Fibroblast of lung (primary cell): Measurements from ENCODE around the gene ATRN. TPM values are rescaled to one million over a fixed set of nuclear protein-coding genes. Genes with fewer than 3 reads are reported as not detected.
A peak's percentile ranks its signal among the peaks of the same experiment; 100 is the strongest.
"Not testable (repeated sequence)": the region's sequence is repeated elsewhere in the genome, so short reads cannot be mapped to it uniquely, and the experiment has no call there.

Experiments
- DNase-seq, 2 donors: peaks; one replicate each; pipeline versions ENCODE4 v3.0.0 to v3.0.0-alpha.2; 2010; ENCODE audit warnings: low read depth in 2 of 2
- H2AFZ ChIP-seq: 2 replicates; pipeline ENCODE4 v1.5.1; 2012; ENCODE audit warnings: low read length, control low read depth, inconsistent platforms
- H3K27ac ChIP-seq: 2 replicates; pipeline ENCODE4 v1.5.1; 2011; ENCODE audit warnings: low read length, control low read depth; ENCODE audit not compliant: insufficient read depth
- H3K27me3 ChIP-seq: 2 replicates; pipeline ENCODE4 v1.5.1; 2011; ENCODE audit warnings: mild to moderate bottlenecking, low read length; ENCODE audit not compliant: control insufficient read depth, insufficient read depth
- H3K36me3 ChIP-seq: 2 replicates; pipeline ENCODE4 v1.5.1; 2011; ENCODE audit warnings: low read length; ENCODE audit not compliant: control insufficient read depth, insufficient read depth
- H3K4me1 ChIP-seq: 2 replicates; pipeline ENCODE4 v1.5.1; 2011; ENCODE audit warnings: low read length; ENCODE audit not compliant: control insufficient read depth, insufficient read depth; ENCODE audit errors: extremely low read depth
- H3K4me2 ChIP-seq: 2 replicates; pipeline ENCODE4 v1.5.1; 2011; ENCODE audit warnings: low read length, control low read depth; ENCODE audit not compliant: insufficient read depth; ENCODE audit errors: extremely low read depth
- H3K4me3 ChIP-seq, 4 experiments: fragments of 200-600 bp in 1 of 4; sonication (generic) in 1 of 4; replicated peaks in 1 of 4; 2 replicates each; pipeline ENCODE4 v1.5.1; 2011 to 2016; ENCODE audit warnings: low read length in 4 of 4, low read depth in 3 of 4, mild to moderate bottlenecking in 3 of 4, control low read depth in 2 of 4, inconsistent platforms in 1 of 4, mixed read lengths in 1 of 4; ENCODE audit not compliant: insufficient read depth in 1 of 4; ENCODE audit errors: control extremely low read depth in 1 of 4
- H3K79me2 ChIP-seq: 2 replicates; pipeline ENCODE4 v1.5.1; 2012; ENCODE audit warnings: mild to moderate bottlenecking, low read length, inconsistent platforms; ENCODE audit not compliant: control insufficient read depth, insufficient read depth
- H3K9ac ChIP-seq: 2 replicates; pipeline ENCODE4 v1.5.1; 2011; ENCODE audit warnings: mild to moderate bottlenecking, low read length, control low read depth; ENCODE audit not compliant: insufficient read depth
- H3K9me3 ChIP-seq: 2 replicates; pipeline ENCODE4 v1.5.1; 2012; ENCODE audit warnings: low read depth, low read length; ENCODE audit not compliant: control insufficient read depth, insufficient read depth
- H4K20me1 ChIP-seq: 2 replicates; pipeline ENCODE4 v1.5.1; 2011; ENCODE audit warnings: low read length; ENCODE audit not compliant: control insufficient read depth, insufficient read depth; ENCODE audit errors: extremely low read depth
- CTCF ChIP-seq, 2 donors: IDR thresholded peaks in 1 of 2; conservative IDR thresholded peaks in 1 of 2; 1 replicate in 1 of 2; 2 replicates in 1 of 2; pipeline ENCODE4 v1.5.1; 2011 to 2012; ENCODE audit warnings: low read length in 2 of 2, control low read depth in 1 of 2, inconsistent platforms in 1 of 2, low read depth in 1 of 2, mild to moderate bottlenecking in 1 of 2
- EZH2 ChIP-seq: IDR thresholded peaks from 2 replicates; pipeline ENCODE4 v1.5.1; 2012; ENCODE audit warnings: low read length, control low read depth, mild to moderate bottlenecking; ENCODE audit errors: missing control alignments
- polyA plus RNA-seq, 2 donors: library from polyadenylated mRNA; depleted of rRNA in 1 of 2; stranded (reverse) in 1 of 2; unstranded in 1 of 2; fragments of >200 nt; gene quantifications; 2 replicates each; pipeline ENCODE4 v1.2.1, GENCODE V29; 2011 to 2012; ENCODE audit warnings: missing spikeins in 1 of 2
- total RNA-seq: library from RNA; depleted of rRNA; stranded (reverse); fragments of >200 nt; gene quantifications from 2 replicates; pipeline ENCODE4 v1.2.1, GENCODE V29; 2014

The ATRN gene
- total and polyA plus RNA-seq, 2 donors (not counting 1 experiment from before 2014, with no cell fraction given) = 30.6 to 48.8 TPM

- Histone ChIP-seq H3K27me3 (no peaks in the 10 kb centered on the region), H3K4me3 (no peak overlapping the region), H3K27ac (no peak overlapping the region), H2AFZ (no peak overlapping the region), H3K36me3 (no peaks in the 10 kb centered on the region), H3K4me2 (no peak overlapping the region), H3K79me2 (no peaks in the 10 kb centered on the region), H3K9me3 (no peaks in the 10 kb centered on the region), H3K9ac (no peak overlapping the region), H4K20me1 (no peaks in the 10 kb centered on the region), H3K4me1 (no peaks in the 10 kb centered on the region)
- peak in 1 of 2 donors; percentile 11 for DNase-seq
- TF ChIP-seq CTCF (conservative IDR thresholded peaks at IDR 0.05 in 1 of 2, IDR thresholded peaks at IDR 0.05 in 1 of 2; ENCODE audit: low read depth in 1 of 2, low read length in 2 of 2) (no peak), EZH2 (no peak)
Measured at GRCh38 chr20:3510110-3510509, 39.3 kb downstream of the ATRN start.

GRCh38 chr20:3512239-3512638 is 41.4 kb downstream of the ATRN start:
- not testable (repeated sequence) for H4K20me1 ChIP-seq, H3K9me3 ChIP-seq, H3K4me1 ChIP-seq, H3K4me3 ChIP-seq, H3K9ac ChIP-seq, H2AFZ ChIP-seq, H3K27ac ChIP-seq, DNase-seq, H3K79me2 ChIP-seq, H3K4me2 ChIP-seq, H3K27me3 ChIP-seq, H3K36me3 ChIP-seq

- no peaks in the 10 kb centered on the region for H3K36me3 ChIP-seq
- H3K9me3 ChIP-seq = no peaks in the 10 kb centered on the region
- H3K4me1 ChIP-seq = no peaks in the 10 kb centered on the region
- H4K20me1 ChIP-seq = no peaks in the 10 kb centered on the region
- no peak overlapping the region for H2AFZ ChIP-seq
- DNase-seq = no peak
- H3K4me2 ChIP-seq = no peak overlapping the region
- no peak overlapping the region for H3K9ac ChIP-seq
- H3K4me3 ChIP-seq = no peak overlapping the region
- TF ChIP-seq CTCF (conservative IDR thresholded peaks at IDR 0.05 in 1 of 2, IDR thresholded peaks at IDR 0.05 in 1 of 2; ENCODE audit: low read depth in 1 of 2, low read length in 2 of 2) (no peak), EZH2 (no peak)
- no peaks in the 10 kb centered on the region for H3K27me3 ChIP-seq
- no peak overlapping the region for H3K27ac ChIP-seq
- no peaks in the 10 kb centered on the region for H3K79me2 ChIP-seq
Measured at GRCh38 chr20:3514012-3514642, 43.3 kb downstream of the ATRN start.
